ENCODE measurements around the gene TRAK1. TPM values are rescaled to one million over a fixed set of nuclear protein-coding genes. Genes with fewer than 3 reads are reported as not detected.
A peak's percentile ranks its signal among the peaks of the same experiment; 100 is the strongest.

TRAK1 gene
- total and polyA plus RNA-seq, 10 of the 15 experiments (the other 5 are each of a cell fraction or from before 2014, with no cell fraction given), result 6.6 to 46.2 (median 23.7) TPM

DNA sequence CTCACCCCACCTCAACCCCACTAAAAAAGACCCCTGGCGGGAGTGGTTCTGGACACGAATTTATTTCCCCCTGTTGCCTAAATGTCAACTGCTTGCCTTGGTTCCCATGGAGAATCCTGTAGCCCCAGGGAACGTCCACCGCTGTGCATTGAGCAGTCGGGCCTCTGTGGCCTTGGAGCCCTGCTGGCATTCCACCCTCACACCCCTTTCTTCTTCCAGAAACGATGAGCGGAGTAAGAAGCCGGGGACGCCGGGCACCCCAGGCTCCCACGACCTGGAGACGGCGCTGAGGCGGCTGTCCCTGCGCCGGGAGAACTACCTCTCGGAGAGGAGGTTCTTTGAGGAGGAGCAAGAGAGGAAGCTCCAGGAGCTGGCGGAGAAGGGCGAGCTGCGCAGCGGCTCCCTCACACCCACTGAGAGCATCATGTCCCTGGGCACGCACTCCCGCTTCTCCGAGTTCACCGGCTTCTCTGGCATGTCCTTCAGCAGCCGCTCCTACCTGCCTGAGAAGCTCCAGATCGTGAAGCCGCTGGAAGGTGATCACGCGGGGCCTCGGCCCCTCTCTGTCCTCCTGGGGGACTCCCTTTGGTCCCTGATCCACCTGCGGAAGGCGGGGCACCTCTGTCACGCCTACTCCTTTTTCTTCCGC, 111.2 kb downstream of the TRAK1 start (continued):
- no peak for TF ChIP-seq RUNX3 (IDR thresholded peaks at IDR 0.05; ENCODE audit: low read length)
- no peak for TF ChIP-seq POU2F2 (IDR thresholded peaks at IDR 0.05; ENCODE audit: borderline replicate concordance, low read depth, low read length)
- no peak for TF ChIP-seq KLF5 (IDR thresholded peaks at IDR 0.05; ENCODE audit: partially characterized antibody)
- TF ChIP-seq, protein P1, sequence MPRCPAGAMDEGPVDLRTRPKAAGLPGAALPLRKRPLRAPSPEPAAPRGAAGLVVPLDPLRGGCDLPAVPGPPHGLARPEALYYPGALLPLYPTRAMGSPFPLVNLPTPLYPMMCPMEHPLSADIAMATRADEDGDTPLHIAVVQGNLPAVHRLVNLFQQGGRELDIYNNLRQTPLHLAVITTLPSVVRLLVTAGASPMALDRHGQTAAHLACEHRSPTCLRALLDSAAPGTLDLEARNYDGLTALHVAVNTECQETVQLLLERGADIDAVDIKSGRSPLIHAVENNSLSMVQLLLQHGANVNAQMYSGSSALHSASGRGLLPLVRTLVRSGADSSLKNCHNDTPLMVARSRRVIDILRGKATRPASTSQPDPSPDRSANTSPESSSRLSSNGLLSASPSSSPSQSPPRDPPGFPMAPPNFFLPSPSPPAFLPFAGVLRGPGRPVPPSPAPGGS (IDR thresholded peaks at IDR 0.05; ENCODE audit: borderline replicate concordance, insufficient read depth, low read depth, low read length, poor library complexity, severe bottlenecking), result no peak
- TF ChIP-seq NFYA (IDR thresholded peaks at IDR 0.05; ENCODE audit: borderline replicate concordance, low read depth, low read length), result no peak
- no peak for TF ChIP-seq CHD2 (IDR thresholded peaks at IDR 0.05; ENCODE audit: borderline replicate concordance, low read depth, low read length)
- TF ChIP-seq SUZ12 (IDR thresholded peaks at IDR 0.05; ENCODE audit: unreplicated experiment), result no peak
- no peak for TF ChIP-seq BCL11A (IDR thresholded peaks at IDR 0.05; ENCODE audit: low read depth, low read length)
- TF ChIP-seq IRF4 (IDR thresholded peaks at IDR 0.05; ENCODE audit: low read depth, low read length), result no peak
- no peak for TF ChIP-seq MXI1 (IDR thresholded peaks at IDR 0.05; ENCODE audit: low read depth, low read length)

DNA sequence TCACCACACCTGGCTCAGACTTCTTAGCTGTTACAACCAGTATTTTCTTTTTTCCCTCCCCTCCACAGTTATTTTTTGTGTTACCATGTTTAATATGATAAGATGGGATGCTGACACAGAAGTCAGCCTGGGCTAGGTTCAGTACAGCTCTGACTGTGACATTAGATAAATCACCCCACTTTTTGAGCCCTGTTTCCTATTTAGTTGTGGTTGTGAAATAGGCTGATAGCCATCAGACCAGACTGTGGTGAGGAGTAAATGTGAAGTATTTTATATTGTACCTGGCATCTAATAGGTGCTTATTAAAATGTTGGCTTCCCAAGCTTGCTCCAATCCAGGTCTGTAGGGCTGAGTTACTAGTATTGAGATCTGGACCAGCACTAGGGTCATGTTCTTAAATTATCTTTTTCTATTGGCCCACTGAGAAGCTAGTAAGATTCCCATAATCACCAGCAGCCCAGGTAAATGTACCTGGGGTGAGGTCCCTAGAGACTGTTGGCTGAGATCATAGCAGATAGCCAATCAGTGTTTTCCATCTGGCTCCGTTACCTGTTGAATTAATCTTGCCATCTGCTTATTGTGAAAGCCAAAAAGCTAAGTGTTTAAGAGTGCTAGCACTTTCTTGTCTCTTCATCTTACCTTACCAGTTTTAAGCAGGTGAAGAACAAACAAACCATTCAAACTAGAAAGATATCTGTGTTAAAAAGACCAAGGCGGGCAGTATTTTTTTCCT, 113.9 kb downstream of the TRAK1 start:
- Histone ChIP-seq H2AFZ (ENCODE audit: control insufficient read depth, low read depth, low read length) (no peak overlapping the region), H3K79me2 (ENCODE audit: control insufficient read depth, insufficient read depth, low read length) (no peaks in the 10 kb centered on the region), H3K27me3 (replicated peaks in 1 of 2; ENCODE audit: control insufficient read depth in 2 of 2, insufficient read depth in 2 of 2, low read length in 1 of 2) (no peaks in the 10 kb centered on the region), H3K4me2 (ENCODE audit: control insufficient read depth, insufficient read depth) (no peak overlapping the region), H3K27ac (ENCODE audit: control insufficient read depth, insufficient read depth) (peak overlapping the region; percentile 57; the same call in 1 of the 2 replicates), H4K20me1 (ENCODE audit: control insufficient read depth, insufficient read depth) (no peaks in the 10 kb centered on the region), H3K9me3 (replicated peaks; ENCODE audit: control insufficient read depth, insufficient read depth, low read length) (no peaks in the 10 kb centered on the region), H3K9ac (ENCODE audit: control insufficient read depth, insufficient read depth, low read length) (no peak overlapping the region), H3K4me3 (no peak overlapping the region), H3K4me1 (ENCODE audit: control insufficient read depth, insufficient read depth, low read length) (peaks cover 29% of the 10 kb centered on the region), H3K36me3 (ENCODE audit: control insufficient read depth in 2 of 2, insufficient read depth in 2 of 2, low read length in 1 of 2) (peaks cover 15 to 31% of the 10 kb centered on the region in 2 experiments)
- BruUV-seq (replicated peaks), result no TSS peak
- DNase-seq (ENCODE audit: low read depth, low spot score), result no peak
- SMC1A ChIA-PET (ENCODE audit: uncharacterized antibody, unreplicated experiment), result interaction anchor here (1.0 to 2.3 kb wide), 5 partner anchors 9 to 86 kb away, joined by 4 to 12 read pairs (median 9); no protein-coding TSS in a partner anchor
- intact Hi-C loops (cut with micrococcal nuclease; ENCODE audit: unreplicated experiment), result no loop called here
- POLR2A ChIA-PET, result no interaction called here
- FAIRE-seq, result no peak
- TF ChIP-seq BCL11A (IDR thresholded peaks at IDR 0.05; ENCODE audit: low read depth, low read length) (no peak), TCF7 (IDR thresholded peaks at IDR 0.05; ENCODE audit: borderline replicate concordance) (no peak), SUZ12 (IDR thresholded peaks at IDR 0.05; ENCODE audit: unreplicated experiment) (no peak)
- WGBS (ENCODE audit: insufficient coverage, insufficient replicate concordance, low lambda C conversion rate, missing lambda C conversion rate), result 100% methylated on average over 2 of the region's 2 CpGs
- no peak for ATAC-seq
- RAD21 ChIA-PET (ENCODE audit: unreplicated experiment), result interaction anchor here (2.2 kb wide), 1 partner anchor 10 kb away, joined by 8 read pairs; no protein-coding TSS in a partner anchor
- in situ Hi-C loops (cut with MboI), result no loop called here
- CTCF ChIA-PET, result interaction anchor here (0.8 to 4.4 kb wide), 6 partner anchors 9 to 343 kb away, joined by 3 to 24 read pairs (median 4); no protein-coding TSS in a partner anchor

Measured in GM12878 (cell line).